H1 (cell line): ENCODE results near the gene CPTP. TPM values are rescaled to one million over a fixed set of nuclear protein-coding genes. Genes with fewer than 3 reads are reported as not detected.

ENCODE experiments used
- CTCF ChIA-PET: fragments of 300-600 bp; sonication (Branson Sonifier 250); formaldehyde crosslinking; loops from one replicate; lab custom pipeline; 2021; ENCODE audit not compliant: partially characterized antibody; lab: Charles Lee
- POLR2A ChIA-PET: fragments of 300-600 bp; sonication (Branson Sonifier 250); formaldehyde crosslinking; loops from one replicate; lab custom pipeline; 2021; ENCODE audit warnings: inconsistent platforms; ENCODE audit not compliant: partially characterized antibody; lab: Charles Lee
- DNase-seq, 2 experiments: peaks; one replicate each; pipeline versions ENCODE4 v3.0.0 to v3.0.0-alpha.2; 2010 to 2022; ENCODE audit warnings: low spot score in 2 of 2, low read depth in 1 of 2, mixed read lengths in 1 of 2
- FAIRE-seq: peaks from 2 replicates; lab custom pipeline; 2011; peaks lifted over from hg19 to GRCh38; lab: Jason Lieb, UNC
- H2AFZ ChIP-seq: 2 replicates; pipeline ENCODE4 v1.8.1; 2012; ENCODE audit warnings: low read length, inconsistent platforms
- H2AK5ac ChIP-seq: 2 replicates; pipeline ENCODE4 v1.6.1; 2013; ENCODE audit warnings: low read depth, low read length
- H2BK120ac ChIP-seq: replicated peaks from 2 replicates; pipeline ENCODE3; 2013; ENCODE audit warnings: low read depth, low read length, inconsistent platforms
- H2BK12ac ChIP-seq: 2 replicates; pipeline ENCODE4 v1.6.1; 2013; ENCODE audit warnings: low read depth, low read length
- H2BK15ac ChIP-seq: 2 replicates; pipeline ENCODE4 v1.6.1; 2013; ENCODE audit warnings: low read length
- H2BK20ac ChIP-seq: 2 replicates; pipeline ENCODE4 v1.6.1; 2013; ENCODE audit warnings: low read length
- H2BK5ac ChIP-seq: 2 replicates; pipeline ENCODE4 v1.6.1; 2013; ENCODE audit warnings: low read depth, low read length
- H3K14ac ChIP-seq: 2 replicates; pipeline ENCODE4 v1.6.1; 2013; ENCODE audit warnings: inconsistent platforms; ENCODE audit not compliant: insufficient read length
- H3K18ac ChIP-seq: 2 replicates; pipeline ENCODE4 v1.6.1; 2013; ENCODE audit warnings: low read length; ENCODE audit errors: extremely low read depth
- H3K23ac ChIP-seq: 2 replicates; pipeline ENCODE4 v1.6.1; 2013; ENCODE audit warnings: inconsistent platforms; ENCODE audit not compliant: insufficient read length
- H3K23me2 ChIP-seq: 2 replicates; pipeline ENCODE4 v1.6.1; 2013; ENCODE audit warnings: low read depth, low read length
- H3K27ac ChIP-seq: 2 replicates; pipeline ENCODE4 v1.6.1; 2011; ENCODE audit warnings: low read depth, low read length, inconsistent platforms
- H3K27me3 ChIP-seq, 4 experiments: replicated peaks in 1 of 4; 1 replicate in 1 of 4; 2 replicates in 3 of 4; pipeline versions ENCODE4 v1.6.1 to v1.8.1; 2011 to 2013; ENCODE audit warnings: low read length in 3 of 4, mild to moderate bottlenecking in 3 of 4, inconsistent platforms in 2 of 4, mixed read lengths in 2 of 4, moderate library complexity in 1 of 4; ENCODE audit not compliant: control insufficient read depth in 3 of 4, insufficient read depth in 3 of 4; ENCODE audit errors: extremely low read depth in 1 of 4
- H3K36me3 ChIP-seq, 4 experiments: 2 replicates each; pipeline versions ENCODE4 v1.6.1 to v1.8.1; 2011 to 2013; ENCODE audit warnings: mild to moderate bottlenecking in 4 of 4, low read length in 3 of 4, moderate library complexity in 2 of 4, control low read depth in 1 of 4, inconsistent platforms in 1 of 4; ENCODE audit not compliant: insufficient read depth in 4 of 4, control insufficient read depth in 2 of 4
- H3K4ac ChIP-seq: replicated peaks from 2 replicates; pipeline ENCODE3; 2013; ENCODE audit warnings: low read length, low read depth, mixed read lengths, inconsistent platforms; ENCODE audit not compliant: insufficient read length
- H3K4me1 ChIP-seq, 4 experiments: replicated peaks in 1 of 4; 1 replicate in 1 of 4; 2 replicates in 3 of 4; pipeline versions ENCODE4 v1.6.1 to v1.8.1; 2011 to 2013; ENCODE audit warnings: low read length in 3 of 4, inconsistent platforms in 2 of 4, mixed read lengths in 1 of 4; ENCODE audit not compliant: insufficient read depth in 4 of 4, control insufficient read depth in 3 of 4
- H3K4me2 ChIP-seq, 2 experiments: 2 replicates each; pipeline versions ENCODE4 v1.6.1 to v1.8.1; 2011 to 2013; ENCODE audit warnings: low read depth in 2 of 2, low read length in 2 of 2, control low read depth in 1 of 2, inconsistent platforms in 1 of 2, mild to moderate bottlenecking in 1 of 2; ENCODE audit not compliant: insufficient read depth in 1 of 2
- H3K4me3 ChIP-seq, 4 experiments: fragments of 200-600, 300-600 bp in 1 of 4; sonication (generic), shearing (Covaris generic), sonication (Bioruptor Twin) in 1 of 4; 2 replicates each; pipeline versions ENCODE4 v1.5.1 to v1.8.1; 2011 to 2016; ENCODE audit warnings: low read length in 4 of 4, low read depth in 3 of 4, control low read depth in 2 of 4, inconsistent platforms in 2 of 4, mild to moderate bottlenecking in 2 of 4, mixed read lengths in 1 of 4, moderate library complexity in 1 of 4; ENCODE audit not compliant: insufficient read depth in 2 of 4; ENCODE audit errors: extremely low read depth in 1 of 4
- H3K56ac ChIP-seq: replicated peaks from 2 replicates; pipeline ENCODE3; 2013; ENCODE audit warnings: low read depth, mild to moderate bottlenecking, mixed read lengths, low read length, inconsistent platforms; ENCODE audit not compliant: insufficient read length
- H3K79me1 ChIP-seq: 2 replicates; pipeline ENCODE4 v1.6.1; 2013; ENCODE audit warnings: low read depth, low read length, control low read depth
- H3K79me2 ChIP-seq, 2 experiments: 2 replicates each; pipeline versions ENCODE4 v1.6.1 to v1.8.1; 2012 to 2013; ENCODE audit warnings: low read length in 2 of 2, mild to moderate bottlenecking in 2 of 2, inconsistent platforms in 1 of 2; ENCODE audit not compliant: insufficient read depth in 2 of 2, control insufficient read depth in 1 of 2
- H3K9ac ChIP-seq, 4 experiments: replicated peaks in 1 of 4; 1 replicate in 1 of 4; 2 replicates in 3 of 4; pipeline versions ENCODE4 v1.6.1 to v1.8.1; 2011 to 2013; ENCODE audit warnings: low read depth in 3 of 4, low read length in 3 of 4, control low read depth in 2 of 4, mild to moderate bottlenecking in 2 of 4, moderate library complexity in 2 of 4, inconsistent platforms in 1 of 4; ENCODE audit errors: extremely low read depth in 1 of 4
- H3K9me3 ChIP-seq, 2 experiments: 2 replicates each; pipeline versions ENCODE4 v1.6.1 to v1.8.1; 2012 to 2013; ENCODE audit warnings: mild to moderate bottlenecking in 2 of 2, moderate library complexity in 2 of 2, control low read depth in 1 of 2, inconsistent platforms in 1 of 2, low read depth in 1 of 2, low read length in 1 of 2, mixed read lengths in 1 of 2; ENCODE audit not compliant: insufficient read depth in 2 of 2
- H4K20me1 ChIP-seq, 2 experiments: replicated peaks in 1 of 2; 2 replicates each; pipeline versions ENCODE3 to v1.8.1; 2011 to 2013; ENCODE audit warnings: inconsistent platforms in 2 of 2, low read length in 2 of 2, mild to moderate bottlenecking in 1 of 2; ENCODE audit not compliant: insufficient read depth in 2 of 2, control insufficient read depth in 1 of 2
- H4K5ac ChIP-seq: 2 replicates; pipeline ENCODE4 v1.6.1; 2013; ENCODE audit warnings: low read length, low read depth, mixed read lengths, inconsistent platforms; ENCODE audit not compliant: insufficient read length
- H4K8ac ChIP-seq: 2 replicates; pipeline ENCODE4 v1.8.0; 2013; ENCODE audit warnings: mild to moderate bottlenecking, moderate library complexity, low read length, inconsistent platforms; ENCODE audit not compliant: insufficient read depth; ENCODE audit errors: extremely low read depth
- H4K91ac ChIP-seq: replicated peaks from 2 replicates; pipeline ENCODE3; 2013; ENCODE audit warnings: low read length, mixed read lengths, inconsistent platforms; ENCODE audit not compliant: insufficient read length
- JUND ChIP-seq: IDR thresholded peaks from 2 replicates; pipeline ENCODE4 v1.6.1; 2011; ENCODE audit warnings: mild to moderate bottlenecking, improper control_type of control experiment, low read length
- RBBP5 ChIP-seq: IDR thresholded peaks from 2 replicates; pipeline ENCODE4 v1.7.1; 2012; ENCODE audit warnings: low read depth, mild to moderate bottlenecking, inconsistent platforms, low read length, moderate library complexity, borderline replicate concordance
- WGBS, 2 experiments: shearing (Covaris generic) in 1 of 2; methylation state at CpG; one replicate each; pipeline versions ENCODE4 v1.1.6 to v1.1.7; 2013 to 2015; ENCODE audit warnings: low lambda C conversion rate in 2 of 2, mixed read lengths in 2 of 2, inconsistent platforms in 1 of 2, low coverage in 1 of 2, missing lambda C conversion rate in 1 of 2; ENCODE audit not compliant: insufficient replicate concordance in 2 of 2, insufficient coverage in 1 of 2, insufficient read length in 1 of 2; ENCODE audit errors: extremely low coverage in 1 of 2, missing lambda C conversion rate in 1 of 2; 5-methylcytosine and 5-hydroxymethylcytosine counted together
- polyA plus RNA-seq, 7 experiments: library from polyadenylated mRNA; depleted of rRNA in 3 of 7; stranded (reverse) in 5 of 7; unstranded in 2 of 7; fragments of >200 nt in 5 of 7; fragments of 200-250 nt in 2 of 7; gene quantifications; 1 replicate in 5 of 7; 2 replicates in 1 of 7; 4 replicates in 1 of 7; pipeline versions ENCODE4 v1.2.1 to v1.2.3, GENCODE V29; 2011 to 2013; ENCODE audit warnings: missing spikeins in 2 of 7, mixed read lengths in 2 of 7
- total RNA-seq: library from RNA; stranded (reverse); fragmentation: NEBNext Ultra II Directional; extraction: Animal tissue kit (Norgen Biotek cat#: 25700); gene quantifications from 2 replicates; pipeline ENCODE4 v1.2.1, GENCODE V29; 2021

CPTP gene
- total and polyA plus RNA-seq, 2 of the 8 experiments (the other 6 are each of a cell fraction or from before 2014, with no cell fraction given), result 8.1 to 10.6 TPM

GRCh38 chr1:1318131-1318652, 6.4 kb upstream of the CPTP start:
- Histone ChIP-seq H3K9ac (no peak overlapping the region), H3K4me3 (no peak overlapping the region), H2BK5ac (no peak overlapping the region), H3K18ac (no peak overlapping the region), H4K20me1 (peaks cover 23 to 36% of the 10 kb centered on the region in 2 experiments), H2BK12ac (no peak overlapping the region), H4K8ac (no peak overlapping the region), H3K27me3 (no peaks in the 10 kb centered on the region), H2BK20ac (no peak overlapping the region), H3K56ac (no peak overlapping the region), H3K4ac (no peak overlapping the region), H3K79me1 (peaks cover 31% of the 10 kb centered on the region), H4K5ac (no peak overlapping the region), H3K4me1 (peaks cover 0 to 15% (median 4%) of the 10 kb centered on the region in 4 experiments; a peak in 6 of 7 replicates), H4K91ac (no peak overlapping the region), H3K79me2 (peaks cover 9 to 41% of the 10 kb centered on the region in 2 experiments; a peak in 3 of 4 replicates), H2AFZ (no peak overlapping the region), H3K23ac (no peak overlapping the region), H3K27ac (no peak overlapping the region), H2BK15ac (no peak overlapping the region), H3K23me2 (no peaks in the 10 kb centered on the region), H2AK5ac (no peak overlapping the region), H3K14ac (no peak overlapping the region), H3K4me2 (no peak overlapping the region), H3K9me3 (no peaks in the 10 kb centered on the region), H3K36me3 (peaks cover 12 to 34% (median 21%) of the 10 kb centered on the region in 4 experiments), H2BK120ac (no peak overlapping the region)
- 88% methylated on average over 9 of the region's 9 CpGs; no CpG with 5 or more reads in 1 of the 2 experiments for WGBS, 2 experiments
- TF ChIP-seq JUND (peak; percentile 69), RBBP5 (no peak)
- DNase-seq (no peak), FAIRE-seq (no peak)
- ChIA-PET CTCF (interaction anchor here (0.6 to 1.0 kb wide), 2 partner anchors 24 to 28 kb away, joined by 3 read pairs; no protein-coding TSS in a partner anchor), POLR2A (interaction anchor here (1.1 to 10.1 kb wide), 4 partner anchors 8 to 30 kb away, joined by 3 to 134 read pairs (median 5); partner anchors contain the start of gene TAS1R3)
